HG02678 (cell line): Measurements from ENCODE around the gene SCYGR4.
"Not testable (repeated sequence)": the region's sequence is repeated elsewhere in the genome, so short reads cannot be mapped to it uniquely, and the experiment has no call there.

Source experiments
- ATAC-seq: cut with Tn5 transposase; IDR thresholded peaks from one replicate; pipeline ENCODE4 v1.9.1; 2021; ENCODE audit warnings: mild to moderate bottlenecking, moderate library complexity; ENCODE audit not compliant: unreplicated experiment

The SCYGR4 gene

DNA sequence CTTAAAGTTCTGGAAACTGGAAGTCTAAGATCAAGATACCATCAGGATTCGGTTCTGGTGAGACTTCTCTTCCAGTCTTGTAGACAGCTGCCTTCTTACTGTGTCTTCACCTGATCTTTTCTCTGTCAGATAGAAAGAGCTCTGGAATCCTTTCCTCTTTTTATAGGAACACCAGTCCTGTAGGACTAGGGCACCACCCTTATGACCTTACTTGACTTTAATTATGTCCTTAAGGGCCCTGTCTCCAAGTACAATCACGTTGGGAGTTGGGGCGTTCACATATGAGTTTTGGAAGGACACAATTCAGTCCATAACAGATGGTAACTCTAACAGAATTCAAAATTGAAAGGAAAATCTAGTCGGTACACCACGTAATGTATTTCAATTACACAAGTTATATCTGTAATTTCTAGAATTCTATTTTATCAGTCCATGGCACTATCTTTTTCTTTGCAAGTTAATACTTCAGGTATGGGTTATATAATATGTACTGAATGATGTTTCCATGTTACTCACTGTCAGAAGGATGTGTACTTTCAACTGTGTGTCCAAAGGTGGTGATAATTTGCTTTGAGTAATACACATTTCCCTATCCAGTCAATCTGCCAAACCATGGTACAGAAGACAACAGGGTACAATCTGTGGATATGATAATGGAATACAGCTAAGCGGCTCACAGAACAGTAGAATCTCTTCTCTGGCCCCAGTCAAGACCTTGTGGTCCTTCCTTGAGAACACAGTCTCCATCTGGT lies 48.1 kb downstream of the SCYGR4 start:
- no peak for ATAC-seq

- not testable (repeated sequence) for ATAC-seq
These were observed 49.4 kb downstream of the SCYGR4 start, which contains the start of gene SCYGR5 for GRCh38 chr2:227666631-227667170. Gene SCYGR5 (plus strand): TSS chr2:227666804. CDS start chr2:227666804, 0 bp downstream.
